Measurements from ENCODE around the gene DOHH.

DNA sequence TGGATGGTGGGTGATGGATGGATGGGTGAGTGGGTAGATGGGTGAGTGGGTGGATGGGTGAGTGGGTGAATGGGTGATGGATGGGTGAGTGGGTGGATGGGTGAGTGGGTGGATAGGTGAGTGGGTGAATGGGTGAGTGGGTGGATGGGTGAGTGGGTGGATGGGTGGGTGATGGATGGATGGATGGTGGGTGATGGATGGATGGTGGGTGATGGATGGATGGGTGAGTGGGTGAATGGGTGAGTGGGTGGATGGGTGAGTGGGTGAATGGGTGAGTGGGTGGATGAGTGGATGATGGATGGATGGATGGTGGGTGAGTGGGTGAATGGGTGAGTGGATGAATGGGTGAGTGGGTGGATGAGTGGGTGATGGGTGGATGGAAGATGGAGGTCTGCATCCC is 23.0 kb downstream of the DOHH start:
- TF ChIP-seq, protein P1, sequence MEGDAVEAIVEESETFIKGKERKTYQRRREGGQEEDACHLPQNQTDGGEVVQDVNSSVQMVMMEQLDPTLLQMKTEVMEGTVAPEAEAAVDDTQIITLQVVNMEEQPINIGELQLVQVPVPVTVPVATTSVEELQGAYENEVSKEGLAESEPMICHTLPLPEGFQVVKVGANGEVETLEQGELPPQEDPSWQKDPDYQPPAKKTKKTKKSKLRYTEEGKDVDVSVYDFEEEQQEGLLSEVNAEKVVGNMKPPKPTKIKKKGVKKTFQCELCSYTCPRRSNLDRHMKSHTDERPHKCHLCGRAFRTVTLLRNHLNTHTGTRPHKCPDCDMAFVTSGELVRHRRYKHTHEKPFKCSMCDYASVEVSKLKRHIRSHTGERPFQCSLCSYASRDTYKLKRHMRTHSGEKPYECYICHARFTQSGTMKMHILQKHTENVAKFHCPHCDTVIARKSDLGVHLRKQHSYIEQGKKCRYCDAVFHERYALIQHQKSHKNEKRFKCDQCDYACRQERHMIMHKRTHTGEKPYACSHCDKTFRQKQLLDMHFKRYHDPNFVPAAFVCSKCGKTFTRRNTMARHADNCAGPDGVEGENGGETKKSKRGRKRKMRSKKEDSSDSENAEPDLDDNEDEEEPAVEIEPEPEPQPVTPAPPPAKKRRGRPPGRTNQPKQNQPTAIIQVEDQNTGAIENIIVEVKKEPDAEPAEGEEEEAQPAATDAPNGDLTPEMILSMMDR (IDR thresholded peaks at IDR 0.05 in 4 of 5, conservative IDR thresholded peaks at IDR 0.05 in 1 of 5), result no peak
- no peak for TF ChIP-seq POLR2A (IDR thresholded peaks at IDR 0.05)

All from gastrocnemius medialis (tissue), 4 donors.